A673 (cell line): Measurements from ENCODE around the gene RGS17. TPM values are rescaled to one million over a fixed set of nuclear protein-coding genes. Genes with fewer than 3 reads are reported as not detected.

Experiments
- BruUV-seq: library from RNA; stranded (reverse); fragments of 400-500 nt; replicated peaks from 2 replicates; lab custom pipeline; 2021; lab: Mats Ljungman, UMichigan
- CTCF ChIA-PET: fragments of 300-600 bp; sonication (Branson Sonifier 250); formaldehyde crosslinking; loops from one replicate; lab custom pipeline; 2022; ENCODE audit warnings: antibody characterized with exemption; lab: Charles Lee
- POLR2A ChIA-PET: fragments of 300-600 bp; sonication (Branson Sonifier 250); formaldehyde crosslinking; loops from one replicate; lab custom pipeline; 2022; ENCODE audit warnings: antibody characterized with exemption; ENCODE audit not compliant: low non-redundant PET; lab: Charles Lee
- DNase-seq: peaks from one replicate; pipeline ENCODE4 v3.0.0-alpha.2; 2015; ENCODE audit warnings: low spot score
- H3K27ac ChIP-seq: fragments of 200-600 bp; sonication (generic); 2 replicates; pipeline ENCODE4 v1.5.1; 2016; ENCODE audit warnings: mixed run types, low read depth, mild to moderate bottlenecking, mixed read lengths, antibody characterized with exemption, low read length; ENCODE audit not compliant: poor library complexity, severe bottlenecking
- H3K27me3 ChIP-seq: fragments of 200-600 bp; sonication (generic); replicated peaks from 2 replicates; pipeline ENCODE4 v1.6.1; 2017; ENCODE audit warnings: mixed run types, low read depth, mild to moderate bottlenecking, mixed read lengths, antibody characterized with exemption, low read length; ENCODE audit not compliant: insufficient read depth, poor library complexity
- H3K36me3 ChIP-seq: fragments of 200-600 bp; sonication (generic); 2 replicates; pipeline ENCODE4 v1.6.1; 2016; ENCODE audit warnings: mixed run types, mild to moderate bottlenecking, mixed read lengths, antibody characterized with exemption, low read length; ENCODE audit not compliant: insufficient read depth, poor library complexity, severe bottlenecking
- H3K4me1 ChIP-seq: fragments of 200-600 bp; sonication (generic); 2 replicates; pipeline ENCODE4 v1.6.1; 2017; ENCODE audit warnings: mixed run types, mild to moderate bottlenecking, mixed read lengths, antibody characterized with exemption, low read length; ENCODE audit not compliant: insufficient read depth, poor library complexity, severe bottlenecking
- H3K4me3 ChIP-seq: fragments of 200-600 bp; sonication (generic); 2 replicates; pipeline ENCODE4 v1.5.1; 2016; ENCODE audit warnings: low read depth, mixed run types, mild to moderate bottlenecking, mixed read lengths, low read length; ENCODE audit not compliant: poor library complexity, severe bottlenecking
- H3K9me3 ChIP-seq: fragments of 200-600 bp; sonication (generic); 2 replicates; pipeline ENCODE4 v1.6.1; 2016; ENCODE audit warnings: mixed run types, low read depth, mild to moderate bottlenecking, mixed read lengths, antibody characterized with exemption, low read length; ENCODE audit not compliant: poor library complexity, severe bottlenecking
- EZH2 ChIP-seq: fragments of 200-600 bp; sonication (generic); IDR thresholded peaks from 2 replicates; pipeline ENCODE4 v1.6.1; 2017; ENCODE audit warnings: borderline replicate concordance, low read depth, mild to moderate bottlenecking, mixed read lengths, antibody characterized with exemption, low read length; ENCODE audit not compliant: poor library complexity, severe bottlenecking
- intact Hi-C: fragments of 100-400 bp; cut with micrococcal nuclease; formaldehyde crosslinking; loops from one replicate; pipeline ENCODE4 v1.10.0; 2022; ENCODE audit not compliant: unreplicated experiment
- total RNA-seq: library from RNA; stranded (reverse); gene quantifications from 2 replicates; pipeline ENCODE4 v1.2.3, GENCODE V29; 2021
- TF ChIP-seq, protein P1 (sequence below): fragments of 300-800, 200-600 bp; sonication (generic); conservative IDR thresholded peaks from 2 replicates; pipeline ENCODE4 v1.5.1; 2017; ENCODE audit warnings: low read depth, mild to moderate bottlenecking, antibody characterized with exemption, low read length, moderate library complexity, mixed read lengths

RGS17 gene
- total RNA-seq, 1 experiment from 2014 or later = 2.4 TPM

DNA sequence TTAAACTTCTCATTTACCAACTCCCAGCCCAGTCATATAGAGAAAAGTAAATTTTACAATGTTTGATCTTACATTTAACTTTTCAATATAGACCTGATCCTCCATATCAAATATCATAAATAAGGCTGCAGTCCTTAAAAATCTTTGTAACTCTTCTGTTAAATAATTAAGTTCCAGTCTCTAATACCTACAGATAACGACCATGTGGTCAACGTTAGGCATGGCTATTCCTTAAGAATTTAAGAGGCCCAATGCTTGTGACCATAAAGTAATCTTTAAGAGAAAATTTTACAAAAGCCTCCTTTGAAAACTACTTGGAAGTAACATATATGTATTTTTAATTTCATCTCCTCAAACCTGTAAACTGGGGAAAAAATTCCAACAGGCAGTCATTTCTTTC is 149.9 kb downstream of the RGS17 start:
- no peaks in the 10 kb centered on the region for H3K9me3 ChIP-seq
- TF ChIP-seq EZH2 = no peak
- TF ChIP-seq, protein P1, sequence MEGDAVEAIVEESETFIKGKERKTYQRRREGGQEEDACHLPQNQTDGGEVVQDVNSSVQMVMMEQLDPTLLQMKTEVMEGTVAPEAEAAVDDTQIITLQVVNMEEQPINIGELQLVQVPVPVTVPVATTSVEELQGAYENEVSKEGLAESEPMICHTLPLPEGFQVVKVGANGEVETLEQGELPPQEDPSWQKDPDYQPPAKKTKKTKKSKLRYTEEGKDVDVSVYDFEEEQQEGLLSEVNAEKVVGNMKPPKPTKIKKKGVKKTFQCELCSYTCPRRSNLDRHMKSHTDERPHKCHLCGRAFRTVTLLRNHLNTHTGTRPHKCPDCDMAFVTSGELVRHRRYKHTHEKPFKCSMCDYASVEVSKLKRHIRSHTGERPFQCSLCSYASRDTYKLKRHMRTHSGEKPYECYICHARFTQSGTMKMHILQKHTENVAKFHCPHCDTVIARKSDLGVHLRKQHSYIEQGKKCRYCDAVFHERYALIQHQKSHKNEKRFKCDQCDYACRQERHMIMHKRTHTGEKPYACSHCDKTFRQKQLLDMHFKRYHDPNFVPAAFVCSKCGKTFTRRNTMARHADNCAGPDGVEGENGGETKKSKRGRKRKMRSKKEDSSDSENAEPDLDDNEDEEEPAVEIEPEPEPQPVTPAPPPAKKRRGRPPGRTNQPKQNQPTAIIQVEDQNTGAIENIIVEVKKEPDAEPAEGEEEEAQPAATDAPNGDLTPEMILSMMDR = no peak
- H3K36me3 ChIP-seq = peaks cover 52% of the 10 kb centered on the region
- peak overlapping the region; percentile 95 for H3K4me3 ChIP-seq
- H3K4me1 ChIP-seq = peaks cover 42% of the 10 kb centered on the region
- H3K27ac ChIP-seq = peak overlapping the region; percentile 94
- CTCF ChIA-PET = no interaction called here
- POLR2A ChIA-PET = no interaction called here
- intact Hi-C loops = no loop called here
- DNase-seq = no peak
- TSS peak; percentile 54 for BruUV-seq
- no peaks in the 10 kb centered on the region for H3K27me3 ChIP-seq

- Histone ChIP-seq H3K4me1 (peaks cover 43% of the 10 kb centered on the region), H3K9me3 (no peaks in the 10 kb centered on the region), H3K27ac (peak overlapping the region; percentile 94), H3K27me3 (no peaks in the 10 kb centered on the region), H3K36me3 (peaks cover 52% of the 10 kb centered on the region), H3K4me3 (peak overlapping the region; percentile 95)
- ChIA-PET POLR2A (no interaction called here), CTCF (no interaction called here)
- intact Hi-C loops = no loop called here
- TF ChIP-seq EZH2 = no peak
- TF ChIP-seq, protein P1 = no peak
- no peak for DNase-seq
- no TSS peak for BruUV-seq
Measured at GRCh38 chr6:152980656-152981055, 150.4 kb downstream of the RGS17 start.

- intact Hi-C loops = no loop called here
- H3K9me3 ChIP-seq = no peaks in the 10 kb centered on the region
- no peaks in the 10 kb centered on the region for H3K27me3 ChIP-seq
- peaks cover 63% of the 10 kb centered on the region for H3K36me3 ChIP-seq
- BruUV-seq = no TSS peak
- DNase-seq = no peak
- peak overlapping the region; percentile 95 for H3K4me3 ChIP-seq
- ChIA-PET CTCF (no interaction called here), POLR2A (no interaction called here)
- peak overlapping the region; percentile 24 for H3K27ac ChIP-seq
- peaks cover 46% of the 10 kb centered on the region for H3K4me1 ChIP-seq
- TF ChIP-seq EZH2 = no peak
- TF ChIP-seq, protein P1 = no peak
Measured at GRCh38 chr6:152979116-152979515, 152.0 kb downstream of the RGS17 start.
